ENCODE results near the gene ZNF235.
"Not testable (repeated sequence)": the region's sequence is repeated elsewhere in the genome, so short reads cannot be mapped to it uniquely, and the experiment has no call there.

The ZNF235 gene

GRCh38 chr19:44258136-44258535 lies 46.7 kb downstream of the ZNF235 start:
- no peak overlapping the region for H3K27ac ChIP-seq (ENCODE audit: low read depth, low read length)
- no peaks in the 10 kb centered on the region for H3K36me3 ChIP-seq (ENCODE audit: control insufficient read depth, insufficient read depth, low read length)
- H3K27me3 ChIP-seq (ENCODE audit: control insufficient read depth, insufficient read depth, low read length) = no peaks in the 10 kb centered on the region
- no peak overlapping the region for H3K9ac ChIP-seq (ENCODE audit: low read depth, low read length)
- peaks cover 35% of the 10 kb centered on the region for H3K9me3 ChIP-seq (ENCODE audit: control insufficient read depth, insufficient read depth, low read length)
- H3K4me3 ChIP-seq (ENCODE audit: low read depth, low read length) = no peak overlapping the region
- peaks cover 6% of the 10 kb centered on the region for H3K4me1 ChIP-seq (ENCODE audit: control insufficient read depth, insufficient read depth, low read length)

GRCh38 chr19:44255705-44256411 lies 49.0 kb downstream of the ZNF235 start:
- H3K27me3 ChIP-seq (ENCODE audit: control insufficient read depth, insufficient read depth, low read length) = no peaks in the 10 kb centered on the region
- no peak overlapping the region for H3K4me3 ChIP-seq (ENCODE audit: low read depth, low read length)
- peaks cover 6% of the 10 kb centered on the region for H3K4me1 ChIP-seq (ENCODE audit: control insufficient read depth, insufficient read depth, low read length)
- H3K9me3 ChIP-seq (ENCODE audit: control insufficient read depth, insufficient read depth, low read length) = peaks cover 44% of the 10 kb centered on the region
- no peak overlapping the region for H3K27ac ChIP-seq (ENCODE audit: low read depth, low read length)
- H3K9ac ChIP-seq (ENCODE audit: low read depth, low read length) = no peak overlapping the region
- H3K36me3 ChIP-seq (ENCODE audit: control insufficient read depth, insufficient read depth, low read length) = no peaks in the 10 kb centered on the region

- H3K9ac ChIP-seq (ENCODE audit: low read depth, low read length) = no peak overlapping the region
- H3K36me3 ChIP-seq (ENCODE audit: control insufficient read depth, insufficient read depth, low read length) = no peaks in the 10 kb centered on the region
- H3K4me1 ChIP-seq (ENCODE audit: control insufficient read depth, insufficient read depth, low read length) = no peaks in the 10 kb centered on the region
- H3K27ac ChIP-seq (ENCODE audit: low read depth, low read length) = no peak overlapping the region
- H3K27me3 ChIP-seq (ENCODE audit: control insufficient read depth, insufficient read depth, low read length) = no peaks in the 10 kb centered on the region
- H3K4me3 ChIP-seq (ENCODE audit: low read depth, low read length) = no peak overlapping the region
- peaks cover 50% of the 10 kb centered on the region for H3K9me3 ChIP-seq (ENCODE audit: control insufficient read depth, insufficient read depth, low read length)
Observed at GRCh38 chr19:44254496-44254895, 50.3 kb downstream of the ZNF235 start.

- not testable (repeated sequence) for H3K9ac ChIP-seq (ENCODE audit: low read depth, low read length); H3K4me3 ChIP-seq (ENCODE audit: low read depth, low read length); H3K4me1 ChIP-seq (ENCODE audit: control insufficient read depth, insufficient read depth, low read length); H3K36me3 ChIP-seq (ENCODE audit: control insufficient read depth, insufficient read depth, low read length); H3K27ac ChIP-seq (ENCODE audit: low read depth, low read length); H3K27me3 ChIP-seq (ENCODE audit: control insufficient read depth, insufficient read depth, low read length)
- peaks cover 61% of the 10 kb centered on the region for H3K9me3 ChIP-seq (ENCODE audit: control insufficient read depth, insufficient read depth, low read length)
Observed at GRCh38 chr19:44253392-44253791, 51.4 kb downstream of the ZNF235 start.

- not testable (repeated sequence) for H3K9ac ChIP-seq (ENCODE audit: low read depth, low read length); H3K27me3 ChIP-seq (ENCODE audit: control insufficient read depth, insufficient read depth, low read length); H3K36me3 ChIP-seq (ENCODE audit: control insufficient read depth, insufficient read depth, low read length); H3K4me3 ChIP-seq (ENCODE audit: low read depth, low read length); H3K27ac ChIP-seq (ENCODE audit: low read depth, low read length); H3K4me1 ChIP-seq (ENCODE audit: control insufficient read depth, insufficient read depth, low read length)
- H3K9me3 ChIP-seq (ENCODE audit: control insufficient read depth, insufficient read depth, low read length) = peaks cover 70% of the 10 kb centered on the region
Observed at GRCh38 chr19:44252332-44252731, 52.5 kb downstream of the ZNF235 start.

- H3K9ac ChIP-seq (ENCODE audit: low read depth, low read length) = no peak overlapping the region
- H3K27me3 ChIP-seq (ENCODE audit: control insufficient read depth, insufficient read depth, low read length) = no peaks in the 10 kb centered on the region
- no peak overlapping the region for H3K4me3 ChIP-seq (ENCODE audit: low read depth, low read length)
- peaks cover 26% of the 10 kb centered on the region for H3K9me3 ChIP-seq (ENCODE audit: control insufficient read depth, insufficient read depth, low read length)
- no peak overlapping the region for H3K27ac ChIP-seq (ENCODE audit: low read depth, low read length)
- no peaks in the 10 kb centered on the region for H3K4me1 ChIP-seq (ENCODE audit: control insufficient read depth, insufficient read depth, low read length)
- H3K36me3 ChIP-seq (ENCODE audit: control insufficient read depth, insufficient read depth, low read length) = peaks cover 63% of the 10 kb centered on the region
Observed at GRCh38 chr19:44236384-44236783, 68.4 kb downstream of the ZNF235 start.

Data from HUES48 (cell line).